Head of caudate nucleus (tissue), 42 donors: Measurements from ENCODE around the gene CDCP1.
"Not testable (repeated sequence)": the region's sequence is repeated elsewhere in the genome, so short reads cannot be mapped to it uniquely, and the experiment has no call there.

Experiments
- DNase-seq, 42 donors: peaks; one replicate each; pipeline versions ENCODE4 v3.0.0 to v3.0.0-alpha.2; 2020 to 2021; ENCODE audit warnings: mixed read lengths in 7 of 42
- intact Hi-C: fragments of 100-400 bp; cut with DNase I; formaldehyde crosslinking; loops from one replicate; pipeline ENCODE4 v1.15.0; 2022

CDCP1 gene

DNA sequence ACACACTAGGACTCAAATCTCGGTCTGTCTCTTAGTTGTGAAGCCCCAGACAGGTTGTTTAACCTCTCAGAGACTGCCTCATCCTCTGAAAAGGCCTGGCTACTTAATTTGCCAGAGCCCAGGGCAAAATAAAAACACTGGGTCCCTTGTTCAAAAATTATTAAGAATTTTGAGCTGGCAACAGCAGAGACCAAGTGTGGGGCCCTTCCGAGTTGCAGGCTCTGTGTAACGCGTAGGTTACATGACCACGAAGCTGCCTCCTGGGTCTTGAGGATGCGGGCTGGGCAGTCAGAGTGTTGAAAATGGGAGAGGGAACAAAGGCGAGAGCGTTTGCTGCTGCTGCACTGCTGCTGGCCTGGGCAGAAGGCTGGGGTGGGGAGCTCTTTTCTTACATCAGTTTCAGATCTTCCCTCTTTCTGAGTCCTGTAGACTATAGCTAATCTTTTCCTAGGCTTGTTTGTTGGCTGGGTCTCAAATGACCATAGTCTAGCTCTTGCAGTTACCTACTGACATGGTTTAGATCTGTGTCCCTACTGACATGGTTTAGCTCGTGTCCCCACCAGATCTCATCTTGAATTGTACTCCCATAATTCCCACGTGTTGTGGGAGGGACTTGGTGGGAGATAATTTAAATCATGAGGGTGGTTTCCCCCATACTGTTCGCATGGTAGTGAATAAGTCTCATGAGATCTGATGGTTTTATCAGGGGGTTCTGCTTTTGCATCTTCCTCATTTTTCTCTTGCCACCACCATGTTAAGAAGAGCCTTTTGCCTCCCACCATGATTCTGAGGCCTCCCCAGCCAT lies 70.2 kb downstream of the CDCP1 start:
- intact Hi-C loops = no loop called here
- DNase-seq = no peak

DNA sequence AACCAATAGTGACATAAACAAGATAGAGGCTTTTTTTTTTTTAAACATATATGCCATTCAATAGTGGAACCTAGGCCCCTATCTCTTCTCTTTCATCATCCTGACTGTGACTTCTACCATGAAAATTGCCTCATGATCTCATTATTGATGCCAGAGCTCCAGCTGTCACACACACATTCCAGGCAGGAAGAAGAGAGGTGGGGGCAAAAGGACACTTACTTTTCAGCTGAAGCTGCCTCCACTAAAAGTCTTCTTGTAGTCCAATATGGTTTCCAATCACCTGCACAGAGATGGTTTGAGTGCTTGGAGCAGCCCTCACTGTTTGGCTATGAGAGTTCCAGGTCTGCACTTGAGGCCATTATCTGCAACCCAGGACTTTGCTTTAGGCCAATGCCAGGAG lies 75.1 kb downstream of the CDCP1 start:
- intact Hi-C loops = no loop called here
- no peak for DNase-seq

DNA sequence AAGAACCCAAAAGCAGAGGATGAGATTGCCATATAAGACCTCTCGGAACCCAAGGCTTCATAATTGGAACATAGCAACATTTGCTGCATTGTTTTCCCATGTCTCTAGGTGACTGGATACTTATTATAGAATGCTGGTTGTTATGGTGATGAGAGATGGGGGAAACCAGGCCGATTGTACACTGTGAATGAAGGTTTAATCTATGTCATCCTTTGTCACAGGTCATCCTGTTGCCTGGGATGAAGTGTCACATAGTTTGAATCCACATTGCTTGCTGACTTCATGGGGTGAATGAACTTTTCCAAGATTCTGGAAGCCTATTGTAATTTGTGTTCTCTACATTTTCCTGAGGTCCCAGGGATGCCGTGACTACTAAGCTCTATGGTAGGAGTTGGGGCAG lies 78.2 kb downstream of the CDCP1 start:
- intact Hi-C loops = no loop called here
- DNase-seq = no peak

DNA sequence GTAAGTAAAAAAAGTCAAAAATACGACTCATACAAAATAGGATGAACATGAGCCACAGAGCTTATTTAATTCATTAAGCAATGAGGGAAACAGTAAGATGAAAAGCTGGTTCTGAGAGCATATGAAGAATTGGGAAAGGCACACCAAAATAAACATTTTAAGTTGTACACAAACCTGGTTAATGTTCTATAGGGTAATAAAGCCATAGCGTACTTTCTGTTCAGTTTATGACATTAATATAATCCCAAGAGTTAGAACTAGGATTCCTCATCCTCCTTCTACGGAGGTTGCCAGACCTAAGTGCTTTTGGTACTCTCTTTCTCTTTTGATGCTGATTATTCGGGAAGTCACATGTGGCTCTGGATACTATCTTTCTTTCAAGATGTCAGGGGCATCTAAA lies 78.7 kb downstream of the CDCP1 start:
- no peak for DNase-seq
- intact Hi-C loops = no loop called here

DNA sequence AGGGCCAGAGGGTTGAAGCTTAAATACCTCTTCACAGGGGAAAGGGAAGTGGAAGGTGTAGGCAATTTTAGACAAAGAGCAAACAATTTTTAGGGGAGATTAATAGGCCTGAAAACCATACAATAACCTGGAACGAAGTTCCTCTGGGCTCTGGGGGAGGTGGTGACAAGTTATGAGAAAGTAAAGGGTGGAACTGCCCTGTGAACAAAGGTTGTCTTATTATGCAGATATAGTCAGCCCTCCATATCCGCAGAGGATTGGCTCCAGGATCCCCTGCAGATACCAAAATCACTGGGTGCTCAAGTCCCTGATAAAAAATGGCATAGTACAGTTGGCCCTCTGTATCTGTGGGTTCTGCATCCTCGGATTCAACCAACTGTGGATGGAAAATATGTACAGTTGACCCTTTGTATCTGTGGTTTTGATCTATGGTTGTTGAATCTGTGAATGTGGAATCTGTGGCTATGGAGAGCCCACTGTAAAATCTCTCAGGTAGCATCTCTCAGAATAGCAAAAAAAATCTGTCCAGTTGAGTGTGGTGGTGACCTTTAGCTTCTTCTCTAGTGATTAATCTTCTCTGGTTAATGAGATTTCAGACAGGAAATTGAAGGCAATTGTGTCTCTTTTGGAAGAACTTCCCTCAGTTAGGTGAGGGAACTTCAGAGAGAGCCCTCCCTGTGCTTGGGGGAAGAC lies 79.9 kb downstream of the CDCP1 start:
- intact Hi-C loops = no loop called here

DNA sequence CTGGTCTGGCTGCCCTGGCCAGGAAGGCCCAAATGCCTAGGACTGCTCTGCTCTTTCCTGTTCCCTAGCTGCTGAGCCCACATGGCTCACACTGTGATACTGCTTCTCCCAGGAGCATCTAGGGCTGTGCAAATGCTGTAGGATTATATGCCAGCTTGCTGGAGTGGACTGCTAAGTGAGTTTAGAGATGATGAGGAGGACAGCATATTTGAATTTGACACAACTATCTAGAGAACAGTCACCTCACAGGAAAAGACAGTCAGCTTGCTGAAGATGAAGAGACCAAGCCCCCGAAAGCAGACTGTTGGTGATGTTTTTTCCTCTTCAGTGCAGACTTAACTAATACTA lies 80.8 kb downstream of the CDCP1 start:
- DNase-seq = no peak
- intact Hi-C loops = no loop called here

More for the DNA sequence above, 79.9 kb downstream of the CDCP1 start:
- no peak for DNase-seq

DNA sequence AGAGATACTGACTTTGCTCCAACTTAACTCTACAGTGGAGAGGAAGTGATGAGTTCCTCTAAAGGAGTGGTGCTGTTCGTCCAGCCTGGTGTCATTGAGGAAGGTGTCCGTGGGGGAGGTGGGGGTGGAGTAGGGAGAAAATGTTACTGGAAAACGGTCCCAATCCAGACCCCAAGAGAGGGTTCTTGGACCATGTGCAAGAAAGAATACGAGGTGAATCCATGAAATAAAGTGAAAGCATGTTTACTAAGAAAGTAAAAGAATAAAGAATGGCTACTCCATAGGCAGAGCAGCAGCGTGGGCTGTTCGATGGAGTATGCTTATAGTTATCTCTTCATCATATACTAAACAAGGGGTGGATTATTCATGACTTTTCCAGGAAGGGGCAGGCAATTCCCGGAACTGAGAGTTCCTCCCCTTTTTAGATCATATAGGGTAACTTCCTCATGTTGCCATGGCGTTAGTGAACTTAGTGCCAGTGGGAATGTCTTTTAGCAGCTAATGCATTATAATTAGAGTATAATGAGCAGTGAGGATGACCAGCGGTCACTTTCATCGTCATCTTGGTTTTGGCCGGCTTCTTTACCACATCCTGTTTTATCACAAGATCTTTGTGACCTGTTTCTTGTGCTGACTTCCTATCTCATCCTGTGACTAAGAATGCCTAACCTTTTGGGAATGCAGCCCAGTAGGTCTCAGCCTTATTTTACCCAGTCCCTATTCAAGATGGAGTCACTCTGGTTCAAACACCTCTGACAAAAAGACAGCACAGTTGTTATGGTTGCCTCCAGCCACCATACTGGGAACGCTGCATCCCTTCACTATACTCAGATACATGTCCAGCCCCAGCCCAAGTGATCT lies 81.4 kb downstream of the CDCP1 start:
- intact Hi-C loops = no loop called here
- DNase-seq = peak in 3 of 42 donors; percentile 5 to 13 (median 11)

DNA sequence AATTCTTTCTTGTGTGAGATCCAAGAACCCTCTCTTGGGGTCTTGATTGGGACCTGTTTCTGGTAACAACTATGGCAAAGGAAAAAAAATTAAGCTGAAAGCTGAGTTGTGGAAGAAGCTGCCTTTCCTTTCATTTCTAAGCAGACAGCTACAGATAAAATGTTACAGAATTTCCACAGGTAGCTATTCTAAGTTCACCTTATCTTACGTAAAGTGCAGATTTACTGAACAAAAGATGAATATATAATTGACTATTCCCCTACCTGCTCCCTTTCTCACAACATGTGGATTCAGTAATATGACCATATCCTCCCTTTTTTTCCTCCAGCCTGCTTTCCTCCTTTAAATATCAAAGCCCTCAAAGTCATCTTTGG lies 83.5 kb downstream of the CDCP1 start:
- no peak for DNase-seq
- intact Hi-C loops = no loop called here

DNA sequence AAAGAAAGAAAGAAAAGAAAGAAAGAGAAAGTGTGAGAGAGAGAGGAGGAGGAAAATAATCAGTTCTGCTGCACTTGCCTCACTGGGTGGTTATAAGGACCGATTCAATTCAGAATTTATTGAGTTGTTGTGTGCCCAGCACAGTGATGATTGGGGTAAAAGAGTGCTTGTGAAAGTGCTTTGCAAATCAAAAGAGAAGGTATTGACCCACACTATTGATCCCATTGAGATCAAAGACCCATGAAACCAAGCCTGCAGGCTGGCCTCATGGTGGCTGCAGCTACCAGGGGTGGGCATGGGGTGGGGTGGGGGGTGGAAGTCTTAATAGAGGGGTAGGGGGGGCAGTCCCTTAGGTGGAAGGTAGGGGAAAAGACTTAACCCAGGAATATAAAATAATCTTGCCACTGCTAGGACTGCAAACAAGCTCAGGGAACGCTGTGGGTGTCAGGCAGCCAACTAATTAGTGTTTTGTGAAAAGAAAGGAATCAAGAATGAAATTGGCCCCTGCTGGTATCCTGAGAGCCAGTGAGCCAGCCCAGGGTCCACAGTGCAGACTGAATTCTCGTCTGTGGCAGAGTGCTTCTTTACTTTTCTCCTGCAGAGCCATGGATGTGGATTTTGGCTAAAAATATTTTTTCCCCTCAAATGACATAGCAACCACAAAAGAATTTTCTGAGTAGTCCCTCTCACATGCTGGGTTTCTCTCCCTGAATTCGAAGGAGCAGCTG lies 85.8 kb downstream of the CDCP1 start:
- intact Hi-C loops = no loop called here
- peak in 10 of 42 donors; percentile 5 to 59 (median 26) for DNase-seq

DNA sequence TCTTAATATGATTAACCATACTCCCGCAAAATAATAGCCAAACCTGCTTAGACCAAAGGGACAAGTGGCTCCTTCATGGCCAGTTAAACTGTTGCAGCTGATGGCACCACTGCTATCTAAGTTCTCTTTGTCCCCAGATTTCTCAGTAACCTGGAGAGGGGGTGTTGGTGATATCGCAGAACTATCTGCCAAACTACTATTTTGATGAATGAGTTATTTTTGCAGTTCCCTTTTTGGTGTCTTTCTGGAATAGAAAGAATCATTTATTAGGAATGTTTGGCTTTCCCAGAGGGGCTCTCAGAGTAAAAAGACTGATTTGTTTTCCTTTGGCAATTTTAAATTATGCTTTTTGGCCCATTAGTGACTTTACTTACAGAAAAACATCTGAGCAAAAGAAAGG lies 87.0 kb downstream of the CDCP1 start:
- DNase-seq = no peak
- intact Hi-C loops = no loop called here

DNA sequence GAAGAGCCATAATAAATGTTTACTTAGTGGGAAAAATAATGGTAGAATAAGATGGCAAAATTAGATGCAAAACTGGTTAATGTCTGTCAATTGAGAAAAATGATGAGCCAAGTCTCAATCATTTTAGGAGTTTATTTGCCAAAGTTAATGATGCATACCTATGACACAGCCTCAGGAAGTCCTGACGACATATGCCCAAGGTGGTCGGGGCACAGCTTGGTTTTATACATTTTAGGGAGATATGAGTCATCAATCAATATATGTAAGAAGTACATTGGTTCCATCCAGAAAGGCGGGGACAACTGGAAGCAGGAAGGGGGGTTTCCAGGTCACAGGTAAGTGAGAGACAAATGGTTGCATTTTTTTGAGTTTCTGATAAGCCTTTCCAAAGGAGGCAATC lies 88.6 kb downstream of the CDCP1 start:
- intact Hi-C loops = no loop called here
- DNase-seq = no peak

DNA sequence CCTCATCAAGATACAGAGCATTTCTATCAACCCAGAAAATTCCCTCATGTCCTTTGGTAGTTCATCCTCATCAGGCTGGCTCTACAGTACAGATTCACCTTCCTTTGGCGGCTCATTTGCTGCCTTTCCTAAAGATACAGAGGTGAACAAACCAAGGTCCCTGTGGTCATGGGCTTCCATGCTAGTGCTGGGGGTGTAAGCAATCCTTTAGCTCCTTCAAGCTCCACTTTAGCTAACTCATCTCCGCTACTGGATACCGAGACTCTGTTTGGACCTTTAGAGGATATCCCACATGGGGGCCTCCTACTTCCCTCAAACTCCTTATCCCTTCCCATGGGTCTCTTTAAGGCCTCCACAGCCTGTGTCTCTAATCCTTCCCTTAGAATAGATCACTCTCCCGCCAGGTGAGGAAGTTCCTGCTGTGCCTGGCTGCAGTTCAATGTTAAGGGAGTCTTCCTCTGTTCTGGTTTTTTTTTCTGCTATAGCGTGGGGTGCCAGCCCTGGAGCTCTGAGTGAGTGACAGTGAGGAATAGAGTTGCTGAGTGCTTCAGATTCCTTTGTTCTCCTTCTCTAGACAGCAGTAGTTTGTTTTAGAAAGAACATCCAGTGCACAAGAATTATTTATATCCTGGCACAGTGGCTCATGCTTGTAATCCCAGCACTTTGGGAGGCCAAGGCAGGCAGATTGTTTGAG lies 89.4 kb downstream of the CDCP1 start:
- intact Hi-C loops = no loop called here
- peak in 33 of 42 donors; percentile 10 to 82 (median 45) for DNase-seq

DNA sequence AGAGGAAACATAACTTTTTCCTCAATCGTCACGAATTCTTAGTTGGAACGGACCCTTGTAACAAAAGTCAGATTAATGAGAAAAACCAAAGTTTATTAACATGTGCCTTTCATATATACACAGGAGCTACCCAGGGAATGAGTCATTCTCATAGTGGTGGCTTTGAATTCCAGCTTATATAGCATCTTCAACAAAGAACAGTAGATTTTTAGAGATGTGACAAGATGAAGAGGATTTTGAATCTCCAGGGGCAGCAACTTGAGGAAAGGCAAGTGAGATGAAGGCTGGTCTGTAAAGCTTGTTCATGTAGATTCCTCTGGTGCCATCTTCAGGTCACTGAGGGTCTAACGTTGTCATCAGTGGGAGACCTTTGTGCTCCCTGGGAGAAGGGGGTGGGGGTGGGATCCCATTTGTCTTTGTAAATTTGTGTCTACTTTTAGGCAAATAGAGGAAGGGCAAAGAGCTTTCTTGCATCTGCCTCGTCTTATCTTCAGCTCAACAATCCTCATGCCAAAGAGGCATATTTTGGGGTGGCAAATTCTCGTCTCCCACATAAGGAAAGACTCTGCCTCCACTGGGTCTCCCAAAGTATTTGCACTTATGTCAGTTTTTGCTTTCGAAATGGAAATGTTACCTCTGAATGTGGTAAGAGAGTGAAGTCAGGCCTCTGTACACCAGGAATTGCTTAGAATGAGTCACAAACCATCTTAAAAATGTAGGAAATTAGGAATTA lies 90.6 kb downstream of the CDCP1 start:
- intact Hi-C loops = no loop called here
- DNase-seq = no peak

DNA sequence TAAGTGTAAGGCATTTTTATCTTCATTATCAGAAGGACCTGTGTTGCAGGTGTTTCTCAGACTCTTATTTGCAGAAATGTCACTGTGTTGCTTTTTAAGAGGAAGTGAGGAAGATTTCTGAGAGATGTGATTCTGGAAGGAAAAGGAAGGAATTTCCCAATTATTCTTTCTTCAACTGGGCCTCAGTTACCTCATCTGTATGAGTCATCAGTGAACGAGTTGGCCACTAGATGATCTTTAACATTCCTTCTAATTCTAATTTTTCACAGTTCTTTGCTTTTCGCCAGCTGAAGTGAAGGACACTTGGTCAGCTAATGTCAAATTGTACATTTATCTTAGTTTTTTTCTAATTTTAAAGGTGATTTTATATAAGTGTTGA lies 91.2 kb downstream of the CDCP1 start:
- intact Hi-C loops = no loop called here
- DNase-seq = no peak

DNA sequence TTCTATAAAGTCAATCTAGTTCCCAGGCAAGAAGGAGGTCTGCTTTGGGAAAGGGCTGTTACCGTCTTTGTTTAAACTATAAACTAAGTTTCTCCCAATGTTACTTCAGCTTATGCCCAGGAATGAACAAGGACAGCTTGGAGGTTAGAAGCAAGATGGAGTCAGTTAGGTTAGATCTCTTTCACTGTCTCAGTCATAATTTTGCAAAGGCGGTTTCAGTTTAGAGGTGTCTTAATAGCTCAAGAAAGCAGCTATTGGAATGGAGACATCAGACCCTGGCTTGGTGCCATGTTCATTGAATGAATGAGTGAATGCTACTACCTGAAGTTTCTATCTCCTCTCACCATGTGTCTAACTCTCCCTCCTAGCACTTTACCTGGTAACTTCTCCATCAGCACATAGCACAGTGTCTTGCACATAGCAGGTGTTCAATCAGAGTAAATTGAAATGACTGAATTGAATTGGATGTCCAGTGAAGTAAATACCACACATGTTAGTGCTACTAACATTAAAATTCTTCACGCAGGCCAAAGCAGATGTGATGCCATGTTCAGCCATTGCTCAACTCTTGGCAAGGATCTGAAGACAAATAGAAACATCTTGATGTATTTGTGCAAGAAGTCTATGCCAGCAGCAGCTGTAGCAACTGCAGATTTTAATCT lies 91.9 kb downstream of the CDCP1 start:
- no peak for DNase-seq
- intact Hi-C loops = no loop called here

DNA sequence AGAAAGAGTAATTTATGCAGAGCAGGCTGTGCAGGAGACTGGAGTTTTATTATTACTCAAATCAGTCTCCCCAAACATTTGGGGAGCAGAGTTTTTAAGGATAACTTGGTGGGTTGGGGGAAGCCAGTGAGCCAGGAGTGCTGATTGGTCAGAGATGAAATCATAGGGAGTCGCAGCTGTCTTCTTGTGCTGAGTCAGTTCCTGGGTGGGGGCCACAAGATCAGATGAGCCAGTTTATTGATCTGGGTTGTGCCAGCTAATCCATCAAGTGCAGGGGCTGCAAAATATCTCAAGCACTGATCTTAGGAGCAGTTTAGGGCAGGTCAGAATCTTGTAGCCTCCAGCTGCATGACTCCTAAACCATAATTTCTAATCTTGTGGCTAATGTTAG lies 92.4 kb downstream of the CDCP1 start:
- intact Hi-C loops, DNase-seq: not testable (repeated sequence)

DNA sequence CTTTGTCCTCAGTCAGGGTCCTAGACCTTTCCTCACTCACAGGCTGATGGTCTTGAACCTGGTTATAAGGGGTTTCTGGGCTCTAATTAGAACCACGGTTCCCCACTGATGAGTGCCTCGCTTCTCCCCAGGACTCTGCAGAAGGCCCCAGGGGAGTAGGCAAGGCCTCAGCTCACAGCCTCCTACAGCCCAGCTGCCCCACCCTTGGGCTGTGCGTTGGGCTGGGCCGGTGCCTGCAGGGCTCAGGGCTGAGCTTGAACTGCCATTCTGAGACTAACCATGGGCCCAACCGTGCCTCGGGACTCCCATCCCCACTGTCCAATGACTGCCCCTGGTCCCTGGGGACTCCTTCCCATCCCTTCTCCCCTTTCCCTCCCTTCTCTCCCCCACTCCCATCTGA lies 94.5 kb downstream of the CDCP1 start:
- DNase-seq = no peak
- intact Hi-C loops = no loop called here

DNA sequence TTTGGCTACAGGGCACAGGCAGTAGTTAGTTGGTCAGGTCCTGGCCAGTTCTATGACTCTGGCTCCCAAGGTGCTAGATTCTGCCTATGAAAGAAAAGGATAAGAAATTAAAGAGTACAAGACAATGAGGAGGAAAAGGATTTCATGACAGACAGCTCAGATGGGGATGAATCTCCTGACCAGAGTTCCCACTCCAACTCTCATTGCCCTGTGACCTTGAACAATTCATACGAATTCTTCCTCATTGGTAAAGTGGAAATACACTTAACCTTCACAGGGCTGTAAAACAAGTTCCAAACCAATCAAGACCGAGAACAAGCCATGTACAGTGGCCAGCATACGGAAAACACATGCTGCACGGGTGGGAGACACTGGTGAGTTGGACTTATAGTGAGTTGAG lies 96.4 kb downstream of the CDCP1 start:
- intact Hi-C loops = no loop called here
- no peak for DNase-seq
